Kidney glomerular epithelial cell (primary cell): ENCODE data around the gene RPS6KC1.
"Not testable (repeated sequence)": the region's sequence is repeated elsewhere in the genome, so short reads cannot be mapped to it uniquely, and the experiment has no call there.

ENCODE experiments used
- DNase-seq: peaks from one replicate; lab custom pipeline; 2025; lab: John Stamatoyannopoulos, UW

The RPS6KC1 gene

GRCh38 chr1:213154056-213154685 lies 103.1 kb downstream of the RPS6KC1 start:
- DNase-seq, result no peak

- DNase-seq, result no peak
These were observed 108.3 kb downstream of the RPS6KC1 start for GRCh38 chr1:213159376-213159775.

- not testable (repeated sequence) for DNase-seq
These were observed 109.4 kb downstream of the RPS6KC1 start for GRCh38 chr1:213160442-213160841.

- DNase-seq, result no peak
These were observed 111.3 kb downstream of the RPS6KC1 start for GRCh38 chr1:213162338-213162737.

- no peak for DNase-seq
These were observed 111.8 kb downstream of the RPS6KC1 start for GRCh38 chr1:213162862-213163261.

- no peak for DNase-seq
These were observed 112.3 kb downstream of the RPS6KC1 start for GRCh38 chr1:213163278-213163711.

- DNase-seq, result no peak
These were observed 113.5 kb downstream of the RPS6KC1 start for GRCh38 chr1:213164561-213164960.

GRCh38 chr1:213166852-213167251 lies 115.8 kb downstream of the RPS6KC1 start:
- DNase-seq, result no peak

GRCh38 chr1:213171711-213172110 lies 120.7 kb downstream of the RPS6KC1 start:
- no peak for DNase-seq

- DNase-seq, result no peak
These were observed 125.3 kb downstream of the RPS6KC1 start for GRCh38 chr1:213176341-213176740.

- no peak for DNase-seq
These were observed 128.7 kb downstream of the RPS6KC1 start for GRCh38 chr1:213179784-213180183.

GRCh38 chr1:213180833-213181232 lies 129.8 kb downstream of the RPS6KC1 start:
- DNase-seq, result no peak

GRCh38 chr1:213183036-213183672 lies 132.1 kb downstream of the RPS6KC1 start:
- no peak for DNase-seq

GRCh38 chr1:213186168-213186567 lies 135.1 kb downstream of the RPS6KC1 start:
- DNase-seq, result no peak

- DNase-seq, result no peak
These were observed 141.0 kb downstream of the RPS6KC1 start for GRCh38 chr1:213192026-213192425.

- no peak for DNase-seq
These were observed 143.3 kb downstream of the RPS6KC1 start for GRCh38 chr1:213194383-213194782.

GRCh38 chr1:213194855-213195254 lies 143.8 kb downstream of the RPS6KC1 start:
- DNase-seq, result no peak

- not testable (repeated sequence) for DNase-seq
These were observed 145.4 kb downstream of the RPS6KC1 start for GRCh38 chr1:213196328-213197054.

- no peak for DNase-seq
These were observed 149.6 kb downstream of the RPS6KC1 start for GRCh38 chr1:213200630-213201029.

GRCh38 chr1:213201380-213202155 lies 150.5 kb downstream of the RPS6KC1 start:
- DNase-seq, result no peak

- no peak for DNase-seq
These were observed 160.2 kb downstream of the RPS6KC1 start for GRCh38 chr1:213211201-213211600.

GRCh38 chr1:213219076-213219475 lies 168.0 kb downstream of the RPS6KC1 start:
- DNase-seq, result not testable (repeated sequence)
